Fibroblast of skin of scalp (primary cell): Measurements from ENCODE around the gene PDE9A.

Source experiments
- DNase-seq: peaks from one replicate; pipeline ENCODE4 v3.0.0-alpha.2; 2013

The PDE9A gene

GRCh38 chr21:42658320-42659105, 5.1 kb downstream of the PDE9A start:
- DNase-seq = no peak

- no peak for DNase-seq
Observed at GRCh38 chr21:42659416-42660117, 6.1 kb downstream of the PDE9A start.

GRCh38 chr21:42660118-42660470, 6.7 kb downstream of the PDE9A start:
- DNase-seq = no peak

GRCh38 chr21:42661688-42662429, 8.4 kb downstream of the PDE9A start:
- no peak for DNase-seq

- no peak for DNase-seq
Observed at GRCh38 chr21:42662430-42663199, 9.2 kb downstream of the PDE9A start.

- DNase-seq = no peak
Observed at GRCh38 chr21:42663200-42663750, 9.9 kb downstream of the PDE9A start.

GRCh38 chr21:42663860-42664535, 10.6 kb downstream of the PDE9A start:
- no peak for DNase-seq

- no peak for DNase-seq
Observed at GRCh38 chr21:42664614-42665013, 11.2 kb downstream of the PDE9A start.

- no peak for DNase-seq
Observed at GRCh38 chr21:42665026-42665425, 11.6 kb downstream of the PDE9A start.

GRCh38 chr21:42665484-42665883, 12.1 kb downstream of the PDE9A start:
- no peak for DNase-seq

- DNase-seq = no peak
Observed at GRCh38 chr21:42666023-42666747, 12.8 kb downstream of the PDE9A start.

GRCh38 chr21:42666925-42667324, 13.5 kb downstream of the PDE9A start:
- no peak for DNase-seq

GRCh38 chr21:42668298-42668992, 15.0 kb downstream of the PDE9A start:
- no peak for DNase-seq

- no peak for DNase-seq
Observed at GRCh38 chr21:42669041-42669440, 15.6 kb downstream of the PDE9A start.

GRCh38 chr21:42670058-42670880, 16.8 kb downstream of the PDE9A start:
- no peak for DNase-seq

GRCh38 chr21:42670884-42671283, 17.5 kb downstream of the PDE9A start:
- no peak for DNase-seq

GRCh38 chr21:42671778-42672593, 18.6 kb downstream of the PDE9A start:
- DNase-seq = no peak

- DNase-seq = peak; percentile 30
Observed at GRCh38 chr21:42672699-42673458, 19.5 kb downstream of the PDE9A start.
